ENCODE measurements around the gene ALDH1A1. TPM values are rescaled to one million over a fixed set of nuclear protein-coding genes. Genes with fewer than 3 reads are reported as not detected.

Gene ALDH1A1
- total RNA-seq, 1 experiment from 2014 or later: 8.8 TPM

GRCh38 chr9:72895122-72895521 lies 57.7 kb downstream of the ALDH1A1 start:
- no peaks in the 10 kb centered on the region for H3K4me1 ChIP-seq (ENCODE audit: insufficient read depth, low read length, poor library complexity, severe bottlenecking)
- no peaks in the 10 kb centered on the region for H3K9me3 ChIP-seq (ENCODE audit: low read depth, low read length, poor library complexity, severe bottlenecking)
- no TSS peak for BruUV-seq (replicated peaks)
- no peak for DNase-seq (ENCODE audit: low spot score)
- H3K27ac ChIP-seq (ENCODE audit: low read depth, low read length, poor library complexity, severe bottlenecking): no peak overlapping the region
- no peaks in the 10 kb centered on the region for H3K36me3 ChIP-seq (ENCODE audit: insufficient read depth, low read length, poor library complexity, severe bottlenecking)
- intact Hi-C loops (cut with micrococcal nuclease; ENCODE audit: unreplicated experiment): no loop called here
- TF ChIP-seq CTCF (conservative IDR thresholded peaks at IDR 0.05; ENCODE audit: low read depth, low read length): no peak
- no peak for TF ChIP-seq EZH2 (IDR thresholded peaks at IDR 0.05; ENCODE audit: borderline replicate concordance, low read depth, low read length, poor library complexity, severe bottlenecking)
- CTCF ChIA-PET: no interaction called here
- H3K4me3 ChIP-seq (ENCODE audit: low read depth, low read length, poor library complexity, severe bottlenecking): no peak overlapping the region
- no peaks in the 10 kb centered on the region for H3K27me3 ChIP-seq (replicated peaks; ENCODE audit: insufficient read depth, low read depth, low read length, poor library complexity)
- POLR2A ChIA-PET (ENCODE audit: low non-redundant PET): no interaction called here

- Histone ChIP-seq H3K27me3 (replicated peaks; ENCODE audit: insufficient read depth, low read depth, low read length, poor library complexity) (no peaks in the 10 kb centered on the region), H3K9me3 (ENCODE audit: low read depth, low read length, poor library complexity, severe bottlenecking) (no peaks in the 10 kb centered on the region), H3K36me3 (ENCODE audit: insufficient read depth, low read length, poor library complexity, severe bottlenecking) (no peaks in the 10 kb centered on the region), H3K4me3 (ENCODE audit: low read depth, low read length, poor library complexity, severe bottlenecking) (no peak overlapping the region), H3K4me1 (ENCODE audit: insufficient read depth, low read length, poor library complexity, severe bottlenecking) (no peaks in the 10 kb centered on the region), H3K27ac (ENCODE audit: low read depth, low read length, poor library complexity, severe bottlenecking) (no peak overlapping the region)
- ChIA-PET POLR2A (ENCODE audit: low non-redundant PET) (no interaction called here), CTCF (no interaction called here)
- DNase-seq (ENCODE audit: low spot score): no peak
- no TSS peak for BruUV-seq (replicated peaks)
- intact Hi-C loops (cut with micrococcal nuclease; ENCODE audit: unreplicated experiment): loop anchor here (5.0 kb wide), 1 partner anchor 48 kb away; no protein-coding TSS in a partner anchor
- TF ChIP-seq EZH2 (IDR thresholded peaks at IDR 0.05; ENCODE audit: borderline replicate concordance, low read depth, low read length, poor library complexity, severe bottlenecking) (no peak), CTCF (conservative IDR thresholded peaks at IDR 0.05; ENCODE audit: low read depth, low read length) (no peak)
These were observed 58.5 kb downstream of the ALDH1A1 start for GRCh38 chr9:72894342-72894741.

- H3K9me3 ChIP-seq (ENCODE audit: low read depth, low read length, poor library complexity, severe bottlenecking): no peaks in the 10 kb centered on the region
- no peaks in the 10 kb centered on the region for H3K27me3 ChIP-seq (replicated peaks; ENCODE audit: insufficient read depth, low read depth, low read length, poor library complexity)
- TF ChIP-seq CTCF (conservative IDR thresholded peaks at IDR 0.05; ENCODE audit: low read depth, low read length): no peak
- TF ChIP-seq EZH2 (IDR thresholded peaks at IDR 0.05; ENCODE audit: borderline replicate concordance, low read depth, low read length, poor library complexity, severe bottlenecking): no peak
- no peaks in the 10 kb centered on the region for H3K4me1 ChIP-seq (ENCODE audit: insufficient read depth, low read length, poor library complexity, severe bottlenecking)
- no TSS peak for BruUV-seq (replicated peaks)
- no peaks in the 10 kb centered on the region for H3K36me3 ChIP-seq (ENCODE audit: insufficient read depth, low read length, poor library complexity, severe bottlenecking)
- intact Hi-C loops (cut with micrococcal nuclease; ENCODE audit: unreplicated experiment): loop anchor here (5.0 kb wide), 1 partner anchor 49 kb away; no protein-coding TSS in a partner anchor
- H3K4me3 ChIP-seq (ENCODE audit: low read depth, low read length, poor library complexity, severe bottlenecking): no peak overlapping the region
- no peak overlapping the region for H3K27ac ChIP-seq (ENCODE audit: low read depth, low read length, poor library complexity, severe bottlenecking)
- no peak for DNase-seq (ENCODE audit: low spot score)
- ChIA-PET CTCF (no interaction called here), POLR2A (ENCODE audit: low non-redundant PET) (no interaction called here)
These were observed 59.4 kb downstream of the ALDH1A1 start for GRCh38 chr9:72893437-72893836.
